ENCODE results near the gene TYR.
"Not testable (repeated sequence)": the region's sequence is repeated elsewhere in the genome, so short reads cannot be mapped to it uniquely, and the experiment has no call there.

TYR gene

GRCh38 chr11:89177691-89178231 is at the start of gene TYR:
Gene TYR (plus strand): TSS chr11:89177875. CDS start chr11:89177954, 79 bp downstream.
- DNase-seq = no peak

GRCh38 chr11:89136606-89137005 is 41.1 kb upstream of the TYR start:
- no peak for DNase-seq

GRCh38 chr11:89147229-89147628 is 30.4 kb upstream of the TYR start:
- no peak for DNase-seq

GRCh38 chr11:89159974-89160373 is 17.7 kb upstream of the TYR start:
- DNase-seq = no peak

GRCh38 chr11:89161949-89162348 is 15.7 kb upstream of the TYR start:
- no peak for DNase-seq

GRCh38 chr11:89163686-89164085 is 14.0 kb upstream of the TYR start:
- no peak for DNase-seq

GRCh38 chr11:89168396-89168795 is 9.3 kb upstream of the TYR start:
- no peak for DNase-seq

GRCh38 chr11:89175796-89176195 is 1.9 kb upstream of the TYR start:
- DNase-seq = peak; percentile 21

GRCh38 chr11:89176938-89177337 is 737 bp upstream of the TYR start:
- no peak for DNase-seq

- DNase-seq = no peak
Observed at GRCh38 chr11:89181111-89181510, 3.4 kb downstream of the TYR start.

- DNase-seq = peak; percentile 11
Observed at GRCh38 chr11:89182773-89183518, 5.3 kb downstream of the TYR start.

GRCh38 chr11:89184021-89184420 is 6.3 kb downstream of the TYR start:
- DNase-seq = no peak

GRCh38 chr11:89189776-89190175 is 12.1 kb downstream of the TYR start:
- no peak for DNase-seq

- DNase-seq = no peak
Observed at GRCh38 chr11:89201138-89201537, 23.5 kb downstream of the TYR start.

GRCh38 chr11:89203814-89204213 is 26.1 kb downstream of the TYR start:
- DNase-seq = peak; percentile 10

- DNase-seq = peak; percentile 42
Observed at GRCh38 chr11:89205378-89205777, 27.7 kb downstream of the TYR start.

GRCh38 chr11:89220684-89221339 is 43.1 kb downstream of the TYR start:
- peak; percentile 91 for DNase-seq

- DNase-seq = no peak
Observed at GRCh38 chr11:89235083-89235482, 57.4 kb downstream of the TYR start.

- DNase-seq = no peak
Observed at GRCh38 chr11:89235976-89236375, 58.3 kb downstream of the TYR start.

GRCh38 chr11:89247007-89247406 is 69.3 kb downstream of the TYR start:
- not testable (repeated sequence) for DNase-seq

- DNase-seq = peak; percentile 20
Observed at GRCh38 chr11:89249196-89249595, 71.5 kb downstream of the TYR start.

GRCh38 chr11:89261483-89261882 is 83.8 kb downstream of the TYR start:
- not testable (repeated sequence) for DNase-seq

GRCh38 chr11:89267660-89268302 is 90.1 kb downstream of the TYR start:
- DNase-seq = peak; percentile 96

Measured in DMS53 (cell line).